C4-2B (cell line): Measurements from ENCODE around the gene LDLRAD3.

ENCODE experiments used
- H3K27ac ChIP-seq: fragments of 450-650 bp; 2 replicates; pipeline ENCODE4 v1.5.1; 2017
- CTCF ChIP-seq: fragments of 450-650 bp; conservative IDR thresholded peaks from 2 replicates; pipeline ENCODE4 v1.5.1; 2017; ENCODE audit warnings: mild to moderate bottlenecking
- ZFX ChIP-seq: fragments of 450-650 bp; IDR thresholded peaks from 2 replicates; pipeline ENCODE4 v1.6.1; 2017

The LDLRAD3 gene

GRCh38 chr11:36195496-36196354 is 251.9 kb downstream of the LDLRAD3 start:
- no peak overlapping the region for H3K27ac ChIP-seq
- TF ChIP-seq CTCF = no peak
- TF ChIP-seq ZFX = no peak

GRCh38 chr11:36196411-36196998 is 252.6 kb downstream of the LDLRAD3 start:
- TF ChIP-seq ZFX (no peak), CTCF (no peak)
- no peak overlapping the region for H3K27ac ChIP-seq

GRCh38 chr11:36201411-36201810 is 257.5 kb downstream of the LDLRAD3 start:
- no peak overlapping the region for H3K27ac ChIP-seq
- TF ChIP-seq CTCF (no peak), ZFX (no peak)

- TF ChIP-seq CTCF (no peak), ZFX (no peak)
Observed at GRCh38 chr11:36205536-36205935, 261.7 kb downstream of the LDLRAD3 start.

GRCh38 chr11:36210529-36210928 is 266.7 kb downstream of the LDLRAD3 start:
- TF ChIP-seq CTCF (no peak), ZFX (no peak)
- H3K27ac ChIP-seq = no peak overlapping the region

More at GRCh38 chr11:36205536-36205935, 261.7 kb downstream of the LDLRAD3 start:
- H3K27ac ChIP-seq = no peak overlapping the region

GRCh38 chr11:36211761-36212430 is 268.0 kb downstream of the LDLRAD3 start:
- TF ChIP-seq CTCF (no peak), ZFX (no peak)
- H3K27ac ChIP-seq = no peak overlapping the region
